SK-N-SH treated with all-trans-retinoic acid at 6 μM for 48 hours (cell line): Measurements from ENCODE around the gene RAB7B.

ENCODE experiments used
- ATAC-seq: fragments of 200-7000 bp; cut with Tn5 transposase; 3 replicates; pipeline ENCODE4 v1.9.1; 2020; ENCODE audit warnings: mild to moderate bottlenecking, moderate library complexity
- ARNTL ChIP-seq: fragments of 450-650 bp; formaldehyde crosslinking; IDR thresholded peaks from 2 replicates; pipeline ENCODE4 v1.5.0; 2020; ENCODE audit warnings: low read depth, mild to moderate bottlenecking, moderate library complexity, borderline replicate concordance
- BACH2 ChIP-seq: fragments of 250-450 bp; sonication (Bioruptor Pico); IDR thresholded peaks from 2 replicates; pipeline ENCODE4 v1.9.0; 2021; ENCODE audit warnings: mild to moderate bottlenecking, borderline replicate concordance
- CREB5 ChIP-seq: fragments of 250-450 bp; sonication (Bioruptor Pico); IDR thresholded peaks from 2 replicates; pipeline ENCODE4 v1.5.1; 2020; ENCODE audit warnings: low read depth, mild to moderate bottlenecking, moderate library complexity
- CSDC2 ChIP-seq: fragments of 250-450 bp; sonication (Bioruptor Pico); IDR thresholded peaks from 2 replicates; pipeline ENCODE4 v1.5.0; 2020; ENCODE audit warnings: mild to moderate bottlenecking, moderate library complexity
- CSRNP3 ChIP-seq: fragments of 250-450 bp; sonication (Bioruptor Pico); IDR thresholded peaks from 2 replicates; pipeline ENCODE4 v1.5.1; 2021; ENCODE audit warnings: mild to moderate bottlenecking, moderate library complexity
- ESRRG ChIP-seq: fragments of 250-450 bp; sonication (Bioruptor Pico); IDR thresholded peaks from 2 replicates; pipeline ENCODE4 v1.6.1; 2021; ENCODE audit warnings: mild to moderate bottlenecking
- ISL1 ChIP-seq: fragments of 250-450 bp; sonication (Bioruptor Pico); IDR thresholded peaks from 2 replicates; pipeline ENCODE4 v2.1.2; 2022; ENCODE audit warnings: mild to moderate bottlenecking, moderate library complexity
- OSR1 ChIP-seq: fragments of 250-450 bp; sonication (Bioruptor Pico); IDR thresholded peaks from 2 replicates; pipeline ENCODE4 v1.8.0; 2022; ENCODE audit warnings: moderate library complexity, mild to moderate bottlenecking, inconsistent platforms
- PATZ1 ChIP-seq: fragments of 250-450 bp; sonication (Bioruptor Pico); IDR thresholded peaks from 2 replicates; pipeline ENCODE4 v1.8.0; 2020; ENCODE audit warnings: mild to moderate bottlenecking, moderate library complexity, borderline replicate concordance
- POU6F1 ChIP-seq: fragments of 250-450 bp; sonication (Bioruptor Pico); IDR thresholded peaks from 2 replicates; pipeline ENCODE4 v1.8.0; 2021; ENCODE audit warnings: low read depth, mild to moderate bottlenecking, moderate library complexity, borderline replicate concordance
- PPARA ChIP-seq: fragments of 250-450 bp; sonication (Bioruptor Pico); IDR thresholded peaks from 2 replicates; pipeline ENCODE4 v1.5.0; 2020; ENCODE audit warnings: mild to moderate bottlenecking, borderline replicate concordance
- RARB ChIP-seq: fragments of 250-450 bp; sonication (Bioruptor Pico); IDR thresholded peaks from 2 replicates; pipeline ENCODE4 v1.8.0; 2021; ENCODE audit warnings: mild to moderate bottlenecking, moderate library complexity
- SNAI2 ChIP-seq: fragments of 250-450 bp; sonication (Bioruptor Pico); IDR thresholded peaks from 2 replicates; pipeline ENCODE4 v1.5.0; 2020; ENCODE audit warnings: mild to moderate bottlenecking, moderate library complexity
- TCF4 ChIP-seq: fragments of 250-450 bp; sonication (Bioruptor Pico); IDR thresholded peaks from 2 replicates; pipeline ENCODE4 v1.8.0; 2021; ENCODE audit warnings: mild to moderate bottlenecking, moderate library complexity, borderline replicate concordance
- TOX ChIP-seq: fragments of 250-450 bp; sonication (Bioruptor Pico); IDR thresholded peaks from 2 replicates; pipeline ENCODE4 v1.8.0; 2021; ENCODE audit warnings: mild to moderate bottlenecking, moderate library complexity, borderline replicate concordance
- ZC3H10 ChIP-seq: fragments of 250-450 bp; sonication (Bioruptor Pico); IDR thresholded peaks from 2 replicates; pipeline ENCODE4 v1.5.1; 2021; ENCODE audit warnings: mild to moderate bottlenecking, moderate library complexity
- ZFP3 ChIP-seq: fragments of 250-450 bp; sonication (Bioruptor Pico); IDR thresholded peaks from 2 replicates; pipeline ENCODE4 v1.5.0; 2020; ENCODE audit warnings: mild to moderate bottlenecking, moderate library complexity
- ZFP30 ChIP-seq: fragments of 450-650 bp; formaldehyde crosslinking; IDR thresholded peaks from 2 replicates; pipeline ENCODE4 v1.5.0; 2022; ENCODE audit warnings: mild to moderate bottlenecking, moderate library complexity
- ZNF70 ChIP-seq: fragments of 450-650 bp; formaldehyde crosslinking; IDR thresholded peaks from 2 replicates; pipeline ENCODE4 v1.5.0; 2020; ENCODE audit warnings: mild to moderate bottlenecking, moderate library complexity
- ZNF8 ChIP-seq: fragments of 450-650 bp; formaldehyde crosslinking; IDR thresholded peaks from 2 replicates; pipeline ENCODE4 v1.5.0; 2020; ENCODE audit warnings: mild to moderate bottlenecking, moderate library complexity

Gene RAB7B

GRCh38 chr1:205948886-205949285, 54.3 kb downstream of the RAB7B start:
- TF ChIP-seq PPARA (no peak), POU6F1 (CRISPR knock-in tag) (no peak), OSR1 (CRISPR knock-in tag) (no peak), TOX (CRISPR knock-in tag) (no peak), ESRRG (CRISPR knock-in tag) (no peak), ZFP3 (CRISPR knock-in tag) (no peak), CSDC2 (no peak), ARNTL (CRISPR knock-in tag) (no peak), ZC3H10 (CRISPR knock-in tag) (no peak), ZFP30 (CRISPR knock-in tag) (no peak), CREB5 (no peak), ZNF70 (CRISPR knock-in tag) (no peak), SNAI2 (CRISPR knock-in tag) (no peak)
- ATAC-seq: no peak

GRCh38 chr1:205948039-205948438, 55.2 kb downstream of the RAB7B start:
- ATAC-seq: no peak
- TF ChIP-seq PATZ1 (CRISPR knock-in tag) (no peak), ESRRG (CRISPR knock-in tag) (no peak), TCF4 (no peak), ISL1 (no peak), RARB (CRISPR knock-in tag) (no peak), ARNTL (CRISPR knock-in tag) (no peak), CSRNP3 (CRISPR knock-in tag) (no peak), ZFP30 (CRISPR knock-in tag) (no peak)

GRCh38 chr1:205947024-205947423, 56.2 kb downstream of the RAB7B start:
- TF ChIP-seq ZNF8 (CRISPR knock-in tag): no peak
- TF ChIP-seq TOX (CRISPR knock-in tag): no peak
- TF ChIP-seq ESRRG (CRISPR knock-in tag): no peak
- no peak for TF ChIP-seq OSR1 (CRISPR knock-in tag)
- TF ChIP-seq TCF4: no peak
- no peak for TF ChIP-seq CSDC2
- TF ChIP-seq PPARA: no peak
- TF ChIP-seq ARNTL (CRISPR knock-in tag): no peak
- no peak for TF ChIP-seq BACH2
- no peak for TF ChIP-seq ZFP3 (CRISPR knock-in tag)
- TF ChIP-seq SNAI2 (CRISPR knock-in tag): no peak
- ATAC-seq: no peak

GRCh38 chr1:205945069-205945468, 58.1 kb downstream of the RAB7B start:
- ATAC-seq: no peak
- TF ChIP-seq POU6F1 (CRISPR knock-in tag) (no peak), ZNF70 (CRISPR knock-in tag) (no peak), TOX (CRISPR knock-in tag) (no peak), ISL1 (no peak), PPARA (no peak), ZC3H10 (CRISPR knock-in tag) (no peak)
